T follicular helper cell (primary cell): ENCODE results near the gene LDAH.

Source experiments
- DNase-seq: peaks from one replicate; pipeline ENCODE4 v3.0.0-alpha.2; 2020; ENCODE audit warnings: low read depth

The LDAH gene

DNA sequence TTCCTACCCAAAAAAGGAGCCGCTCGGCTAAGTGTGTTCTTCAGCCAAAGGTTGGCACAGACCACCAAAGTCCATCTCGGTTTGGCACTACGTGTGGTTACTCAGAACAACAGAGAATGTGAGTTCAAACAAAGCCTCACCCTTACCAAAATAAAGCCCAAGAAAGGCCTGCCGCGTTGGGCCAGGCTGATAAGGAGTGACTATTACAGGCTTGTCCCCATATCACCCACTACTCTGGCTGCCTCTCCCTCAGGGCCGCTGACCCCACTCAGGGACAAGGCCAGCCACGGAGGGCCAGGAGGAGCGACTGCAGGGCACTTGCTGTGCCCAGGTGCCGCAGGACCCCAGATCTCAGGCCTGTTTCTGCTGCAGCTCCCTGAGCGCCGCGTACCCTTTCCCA, 185.8 kb downstream of the LDAH start:
- DNase-seq: no peak

GRCh38 chr2:20635675-20636584, 187.0 kb downstream of the LDAH start:
- peak; percentile 14 for DNase-seq

- DNase-seq: no peak
Measured at GRCh38 chr2:20635113-20635510, 187.8 kb downstream of the LDAH start.

DNA sequence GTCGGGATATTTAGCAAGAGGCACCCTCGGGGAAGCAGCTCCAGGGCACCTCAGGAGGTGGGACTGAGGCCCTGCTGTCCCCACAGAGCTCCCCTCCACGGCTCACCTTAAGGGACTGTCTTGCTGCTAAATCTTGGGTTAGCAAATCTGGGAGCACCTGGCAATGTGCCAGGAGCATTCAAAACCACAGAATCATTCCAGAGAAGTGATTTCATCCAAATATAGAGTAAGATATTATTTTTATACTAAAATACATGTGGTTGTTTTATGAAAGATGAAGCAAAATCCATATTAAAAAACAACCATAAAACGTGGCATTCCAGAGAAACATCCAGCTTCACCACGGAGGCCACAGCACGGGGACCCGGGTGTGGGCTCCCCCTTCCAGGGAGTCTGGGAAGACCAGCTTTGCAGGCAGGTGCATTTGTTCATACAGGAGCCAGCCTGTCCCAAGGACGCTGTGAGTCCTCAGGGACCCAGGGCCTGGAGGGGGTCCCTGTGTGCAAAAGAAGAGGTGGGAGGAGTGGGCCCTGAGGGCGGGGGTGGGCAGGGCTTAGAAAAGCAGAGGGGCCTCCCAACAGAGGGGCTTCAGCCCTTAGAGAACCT, 188.3 kb downstream of the LDAH start:
- DNase-seq: no peak
